ENCODE measurements around the gene CRKL.

DNA sequence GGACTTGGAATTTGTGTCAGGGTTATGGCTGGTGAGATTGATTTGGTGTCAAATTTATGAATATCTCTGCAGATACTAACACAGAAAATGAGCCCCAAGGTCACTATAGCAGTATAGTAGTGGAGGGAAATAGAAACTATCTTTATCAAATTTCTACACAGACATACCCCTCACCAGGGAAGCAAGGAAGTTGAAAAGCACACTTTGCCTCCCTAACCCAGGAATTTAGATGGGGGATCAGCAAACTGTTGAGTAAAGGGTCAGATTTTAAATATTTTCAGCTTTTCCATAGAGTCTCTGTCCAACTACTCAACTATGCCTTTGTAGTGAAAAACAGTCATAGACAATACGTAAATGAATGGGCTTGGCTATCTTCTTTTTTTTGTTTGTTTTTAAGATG lies 12.8 kb downstream of the CRKL start:
- TF ChIP-seq, protein P1, sequence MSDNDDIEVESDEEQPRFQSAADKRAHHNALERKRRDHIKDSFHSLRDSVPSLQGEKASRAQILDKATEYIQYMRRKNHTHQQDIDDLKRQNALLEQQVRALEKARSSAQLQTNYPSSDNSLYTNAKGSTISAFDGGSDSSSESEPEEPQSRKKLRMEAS (IDR thresholded peaks at IDR 0.05; ENCODE audit: low read depth) = no peak
- TF ChIP-seq TCF12 (IDR thresholded peaks at IDR 0.05) = no peak
- TF ChIP-seq, protein P2, sequence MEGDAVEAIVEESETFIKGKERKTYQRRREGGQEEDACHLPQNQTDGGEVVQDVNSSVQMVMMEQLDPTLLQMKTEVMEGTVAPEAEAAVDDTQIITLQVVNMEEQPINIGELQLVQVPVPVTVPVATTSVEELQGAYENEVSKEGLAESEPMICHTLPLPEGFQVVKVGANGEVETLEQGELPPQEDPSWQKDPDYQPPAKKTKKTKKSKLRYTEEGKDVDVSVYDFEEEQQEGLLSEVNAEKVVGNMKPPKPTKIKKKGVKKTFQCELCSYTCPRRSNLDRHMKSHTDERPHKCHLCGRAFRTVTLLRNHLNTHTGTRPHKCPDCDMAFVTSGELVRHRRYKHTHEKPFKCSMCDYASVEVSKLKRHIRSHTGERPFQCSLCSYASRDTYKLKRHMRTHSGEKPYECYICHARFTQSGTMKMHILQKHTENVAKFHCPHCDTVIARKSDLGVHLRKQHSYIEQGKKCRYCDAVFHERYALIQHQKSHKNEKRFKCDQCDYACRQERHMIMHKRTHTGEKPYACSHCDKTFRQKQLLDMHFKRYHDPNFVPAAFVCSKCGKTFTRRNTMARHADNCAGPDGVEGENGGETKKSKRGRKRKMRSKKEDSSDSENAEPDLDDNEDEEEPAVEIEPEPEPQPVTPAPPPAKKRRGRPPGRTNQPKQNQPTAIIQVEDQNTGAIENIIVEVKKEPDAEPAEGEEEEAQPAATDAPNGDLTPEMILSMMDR (IDR thresholded peaks at IDR 0.05) = no peak
- TF ChIP-seq NFIC (IDR thresholded peaks at IDR 0.05; ENCODE audit: borderline replicate concordance) = no peak
- TF ChIP-seq EP300 (IDR thresholded peaks at IDR 0.05; ENCODE audit: borderline replicate concordance in 1 of 2, low read depth in 1 of 2, low read length in 1 of 2) = no peak
- TF ChIP-seq, protein P3, sequence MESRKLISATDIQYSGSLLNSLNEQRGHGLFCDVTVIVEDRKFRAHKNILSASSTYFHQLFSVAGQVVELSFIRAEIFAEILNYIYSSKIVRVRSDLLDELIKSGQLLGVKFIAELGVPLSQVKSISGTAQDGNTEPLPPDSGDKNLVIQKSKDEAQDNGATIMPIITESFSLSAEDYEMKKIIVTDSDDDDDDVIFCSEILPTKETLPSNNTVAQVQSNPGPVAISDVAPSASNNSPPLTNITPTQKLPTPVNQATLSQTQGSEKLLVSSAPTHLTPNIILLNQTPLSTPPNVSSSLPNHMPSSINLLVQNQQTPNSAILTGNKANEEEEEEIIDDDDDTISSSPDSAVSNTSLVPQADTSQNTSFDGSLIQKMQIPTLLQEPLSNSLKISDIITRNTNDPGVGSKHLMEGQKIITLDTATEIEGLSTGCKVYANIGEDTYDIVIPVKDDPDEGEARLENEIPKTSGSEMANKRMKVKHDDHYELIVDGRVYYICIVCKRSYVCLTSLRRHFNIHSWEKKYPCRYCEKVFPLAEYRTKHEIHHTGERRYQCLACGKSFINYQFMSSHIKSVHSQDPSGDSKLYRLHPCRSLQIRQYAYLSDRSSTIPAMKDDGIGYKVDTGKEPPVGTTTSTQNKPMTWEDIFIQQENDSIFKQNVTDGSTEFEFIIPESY (IDR thresholded peaks at IDR 0.05; ENCODE audit: borderline replicate concordance, low read depth) = no peak
- TF ChIP-seq TAF1 (IDR thresholded peaks at IDR 0.05; ENCODE audit: borderline replicate concordance, low read depth, low read length) = no peak
- TF ChIP-seq RAD21 (IDR thresholded peaks at IDR 0.05; ENCODE audit: low read length) = no peak
- TF ChIP-seq RXRA (IDR thresholded peaks at IDR 0.05; ENCODE audit: borderline replicate concordance, low read depth) = no peak
- TF ChIP-seq FOSL2 (IDR thresholded peaks at IDR 0.05; ENCODE audit: borderline replicate concordance, low read depth) = no peak
